RWPE1 (cell line): ENCODE data around the gene SEMA3B.

Experiments
- CTCF ChIA-PET: fragments of 350-600 bp; sonication (Branson Sonifier 250); formaldehyde crosslinking; extraction: SDS; loops from one replicate; lab custom pipeline; 2021; lab: Yijun Ruan, JAX
- POLR2A ChIA-PET: fragments of 400-600 bp; formaldehyde crosslinking; extraction: SDS; loops from one replicate; lab custom pipeline; 2020; ENCODE audit warnings: antibody characterized with exemption; ENCODE audit not compliant: low non-redundant PET; lab: Yijun Ruan, JAX
- DNase-seq: peaks from one replicate; pipeline ENCODE4 v3.0.0; 2012; ENCODE audit warnings: low spot score
- H3K27ac ChIP-seq: fragments of 450-650 bp; 2 replicates; pipeline ENCODE4 v1.5.1; 2017
- TF ChIP-seq, protein P1 (sequence below): fragments of 450-650 bp; conservative IDR thresholded peaks from 2 replicates; pipeline ENCODE4 v1.5.1; 2017; ENCODE audit warnings: low read depth, mild to moderate bottlenecking

Gene SEMA3B

DNA sequence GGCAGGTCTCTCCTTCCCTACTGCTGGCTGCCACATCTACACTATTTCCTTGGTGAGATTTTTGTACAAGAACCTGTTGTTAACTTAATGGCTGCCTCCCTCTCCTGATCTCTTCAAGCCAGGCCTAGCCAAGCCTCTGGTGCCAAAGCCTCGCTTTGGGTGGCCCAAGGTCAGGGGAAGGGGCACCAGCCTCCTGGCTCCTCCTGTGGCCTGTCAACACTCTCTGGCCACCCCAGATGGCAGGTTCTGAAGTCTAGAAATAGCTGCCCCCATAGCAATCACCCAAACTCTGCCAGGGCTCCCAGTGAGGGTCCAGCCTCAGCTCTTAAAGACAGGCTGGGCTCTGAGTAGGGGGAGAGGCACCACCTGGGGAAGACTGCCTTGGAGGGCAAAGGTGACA is 18.3 kb downstream of the SEMA3B start:
- H3K27ac ChIP-seq: peak overlapping the region; percentile 93
- TF ChIP-seq, protein P1, sequence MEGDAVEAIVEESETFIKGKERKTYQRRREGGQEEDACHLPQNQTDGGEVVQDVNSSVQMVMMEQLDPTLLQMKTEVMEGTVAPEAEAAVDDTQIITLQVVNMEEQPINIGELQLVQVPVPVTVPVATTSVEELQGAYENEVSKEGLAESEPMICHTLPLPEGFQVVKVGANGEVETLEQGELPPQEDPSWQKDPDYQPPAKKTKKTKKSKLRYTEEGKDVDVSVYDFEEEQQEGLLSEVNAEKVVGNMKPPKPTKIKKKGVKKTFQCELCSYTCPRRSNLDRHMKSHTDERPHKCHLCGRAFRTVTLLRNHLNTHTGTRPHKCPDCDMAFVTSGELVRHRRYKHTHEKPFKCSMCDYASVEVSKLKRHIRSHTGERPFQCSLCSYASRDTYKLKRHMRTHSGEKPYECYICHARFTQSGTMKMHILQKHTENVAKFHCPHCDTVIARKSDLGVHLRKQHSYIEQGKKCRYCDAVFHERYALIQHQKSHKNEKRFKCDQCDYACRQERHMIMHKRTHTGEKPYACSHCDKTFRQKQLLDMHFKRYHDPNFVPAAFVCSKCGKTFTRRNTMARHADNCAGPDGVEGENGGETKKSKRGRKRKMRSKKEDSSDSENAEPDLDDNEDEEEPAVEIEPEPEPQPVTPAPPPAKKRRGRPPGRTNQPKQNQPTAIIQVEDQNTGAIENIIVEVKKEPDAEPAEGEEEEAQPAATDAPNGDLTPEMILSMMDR: no peak
- CTCF ChIA-PET: no interaction called here
- POLR2A ChIA-PET: no interaction called here
- no peak for DNase-seq

GRCh38 chr3:50288387-50289007 is 19.6 kb downstream of the SEMA3B start:
- no peak for DNase-seq
- TF ChIP-seq, protein P1: no peak
- CTCF ChIA-PET: interaction anchor here (0.6 kb wide), 1 partner anchor 52 kb away, joined by 3 read pairs; the partner anchor contains the start of gene RASSF1
- POLR2A ChIA-PET: no interaction called here
- peak overlapping the region; percentile 93; the same call in 1 of the 2 replicates for H3K27ac ChIP-seq

DNA sequence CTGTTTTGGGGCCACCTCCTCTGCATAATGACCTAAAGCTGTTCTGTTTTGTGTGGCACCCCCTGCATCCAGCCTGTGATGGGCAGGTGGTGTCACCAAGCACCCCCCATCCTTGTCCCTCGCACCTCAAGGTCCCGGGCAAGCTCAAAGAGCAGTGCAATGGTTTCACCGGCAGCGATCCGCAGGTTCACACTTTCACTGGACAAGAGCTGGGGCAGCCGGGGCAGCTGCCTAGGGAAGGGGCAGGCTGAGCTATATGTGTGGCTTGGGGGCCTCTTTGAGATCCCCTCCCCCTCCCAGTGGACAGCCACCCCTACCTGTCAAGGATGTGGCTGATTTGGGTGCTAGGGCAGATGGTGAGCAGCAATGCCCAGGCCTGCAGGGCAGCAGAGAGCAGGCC is 20.2 kb downstream of the SEMA3B start:
- POLR2A ChIA-PET: no interaction called here
- DNase-seq: no peak
- peak overlapping the region; percentile 93 for H3K27ac ChIP-seq
- CTCF ChIA-PET: no interaction called here
- TF ChIP-seq, protein P1: no peak

GRCh38 chr3:50290161-50290641 is 21.3 kb downstream of the SEMA3B start:
- CTCF ChIA-PET: no interaction called here
- POLR2A ChIA-PET: no interaction called here
- TF ChIP-seq, protein P1: no peak
- H3K27ac ChIP-seq: peak overlapping the region; percentile 93
- no peak for DNase-seq

DNA sequence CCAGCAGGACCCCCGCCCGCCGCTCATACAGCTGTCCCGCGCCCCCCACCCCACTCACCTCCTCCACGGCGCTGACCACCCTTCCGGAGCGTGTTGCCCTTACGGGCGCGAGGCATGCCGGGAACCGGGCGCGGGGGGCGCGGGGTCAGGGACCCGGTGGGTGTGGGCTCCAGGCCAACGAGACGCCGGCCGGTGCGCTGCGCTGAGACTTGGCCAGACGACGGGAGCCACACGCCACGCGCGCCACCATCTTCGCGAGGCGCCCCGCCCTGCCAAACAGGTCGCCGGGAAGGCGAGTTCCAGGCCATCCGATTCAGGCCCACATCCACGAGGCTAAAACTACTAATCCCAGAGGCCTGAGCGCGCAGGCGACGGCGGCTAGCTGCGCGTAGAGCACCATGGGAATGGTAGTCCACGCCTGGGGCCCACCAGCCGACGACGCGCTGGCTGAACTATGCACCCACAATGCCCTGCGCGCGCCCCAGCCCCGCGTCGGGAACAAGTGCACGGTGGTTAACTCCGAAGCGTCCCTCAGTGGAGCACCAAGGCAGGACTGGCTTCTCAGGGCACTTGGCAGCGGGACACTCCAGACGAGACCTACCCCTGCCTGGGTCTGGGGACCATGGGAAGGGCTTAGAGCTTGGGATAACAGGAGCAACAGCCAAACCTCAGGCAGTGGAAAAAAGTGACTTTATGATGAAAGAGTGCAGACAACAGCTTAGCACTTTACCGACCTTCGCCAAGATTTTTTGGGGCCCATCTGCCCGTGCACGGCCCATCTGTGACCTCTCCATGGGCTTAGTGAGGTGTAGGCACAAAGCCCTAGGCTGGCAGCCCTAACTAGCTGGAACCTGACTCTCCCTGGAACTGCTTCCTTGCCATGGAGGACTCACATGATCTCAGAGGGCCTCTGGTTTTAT is 23.5 kb downstream of the SEMA3B start, which contains the start of gene IFRD2:
Gene IFRD2, minus strand, starts transcription at position 271 of the 920 bp plus-strand sequence. Its CDS starts 155 bp downstream, at position 116.
- peak; percentile 74 for DNase-seq
- peak within 1 kb of the TSS; percentile 93 for H3K27ac ChIP-seq
- ChIA-PET POLR2A (no interaction called here), CTCF (interaction anchor here (1.1 kb wide), 1 partner anchor 32 kb away, joined by 4 read pairs; no protein-coding TSS in a partner anchor)
- TF ChIP-seq, protein P1: no peak

DNA sequence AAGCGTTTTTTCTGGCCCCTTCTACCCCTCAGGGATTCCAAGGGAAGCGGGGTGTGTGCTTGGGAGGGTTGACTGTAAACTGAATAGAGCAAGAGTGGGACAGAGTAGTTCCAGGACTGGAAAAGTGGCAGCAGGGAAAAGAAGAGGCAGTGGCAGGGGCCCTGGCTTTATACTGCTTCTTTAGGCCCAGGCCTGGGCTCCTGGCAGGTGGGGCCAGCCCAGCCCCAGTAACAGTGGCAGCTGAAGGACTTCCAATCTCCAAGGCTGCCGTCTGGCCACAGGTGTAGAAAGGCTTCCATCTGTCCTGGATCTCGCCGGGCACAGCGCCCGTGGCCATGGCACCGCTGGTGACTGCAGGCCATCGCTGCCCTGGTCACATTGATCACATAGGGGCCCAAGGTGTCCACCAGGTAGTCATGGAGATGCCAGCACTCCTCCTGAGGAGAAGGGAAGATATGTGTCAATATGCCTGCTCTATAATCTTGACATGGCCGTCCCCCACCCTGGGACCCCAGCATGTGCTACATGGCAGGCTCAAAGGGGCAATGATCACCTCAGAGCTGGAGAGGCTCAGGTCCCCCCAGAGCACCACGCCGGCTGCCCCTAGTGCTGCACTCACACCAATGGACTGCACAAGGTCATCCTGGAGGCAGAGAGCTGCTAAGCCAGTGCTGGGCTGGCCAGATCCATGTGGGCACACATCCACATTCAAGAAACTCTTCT is 24.3 kb downstream of the SEMA3B start:
- POLR2A ChIA-PET: no interaction called here
- peak overlapping the region; percentile 93 for H3K27ac ChIP-seq
- TF ChIP-seq, protein P1: no peak
- no peak for DNase-seq
- CTCF ChIA-PET: no interaction called here
